H1 (cell line): ENCODE measurements around the gene MSI2. TPM values are rescaled to one million over a fixed set of nuclear protein-coding genes. Genes with fewer than 3 reads are reported as not detected.

Experiments
- CTCF ChIA-PET: fragments of 300-600 bp; sonication (Branson Sonifier 250); formaldehyde crosslinking; loops from one replicate; lab custom pipeline; 2021; ENCODE audit not compliant: partially characterized antibody; lab: Charles Lee
- POLR2A ChIA-PET: fragments of 300-600 bp; sonication (Branson Sonifier 250); formaldehyde crosslinking; loops from one replicate; lab custom pipeline; 2021; ENCODE audit warnings: inconsistent platforms; ENCODE audit not compliant: partially characterized antibody; lab: Charles Lee
- DNase-seq, 2 experiments: peaks; one replicate each; pipeline versions ENCODE4 v3.0.0 to v3.0.0-alpha.2; 2010 to 2022; ENCODE audit warnings: low spot score in 2 of 2, low read depth in 1 of 2, mixed read lengths in 1 of 2
- FAIRE-seq: peaks from 2 replicates; lab custom pipeline; 2011; peaks lifted over from hg19 to GRCh38; lab: Jason Lieb, UNC
- H2AFZ ChIP-seq: 2 replicates; pipeline ENCODE4 v1.8.1; 2012; ENCODE audit warnings: low read length, inconsistent platforms
- H2AK5ac ChIP-seq: 2 replicates; pipeline ENCODE4 v1.6.1; 2013; ENCODE audit warnings: low read depth, low read length
- H2BK120ac ChIP-seq: replicated peaks from 2 replicates; pipeline ENCODE3; 2013; ENCODE audit warnings: low read depth, low read length, inconsistent platforms
- H2BK12ac ChIP-seq: 2 replicates; pipeline ENCODE4 v1.6.1; 2013; ENCODE audit warnings: low read depth, low read length
- H2BK15ac ChIP-seq: 2 replicates; pipeline ENCODE4 v1.6.1; 2013; ENCODE audit warnings: low read length
- H2BK20ac ChIP-seq: 2 replicates; pipeline ENCODE4 v1.6.1; 2013; ENCODE audit warnings: low read length
- H2BK5ac ChIP-seq: 2 replicates; pipeline ENCODE4 v1.6.1; 2013; ENCODE audit warnings: low read depth, low read length
- H3K14ac ChIP-seq: 2 replicates; pipeline ENCODE4 v1.6.1; 2013; ENCODE audit warnings: inconsistent platforms; ENCODE audit not compliant: insufficient read length
- H3K18ac ChIP-seq: 2 replicates; pipeline ENCODE4 v1.6.1; 2013; ENCODE audit warnings: low read length; ENCODE audit errors: extremely low read depth
- H3K23ac ChIP-seq: 2 replicates; pipeline ENCODE4 v1.6.1; 2013; ENCODE audit warnings: inconsistent platforms; ENCODE audit not compliant: insufficient read length
- H3K23me2 ChIP-seq: 2 replicates; pipeline ENCODE4 v1.6.1; 2013; ENCODE audit warnings: low read depth, low read length
- H3K27ac ChIP-seq: 2 replicates; pipeline ENCODE4 v1.6.1; 2011; ENCODE audit warnings: low read depth, low read length, inconsistent platforms
- H3K27me3 ChIP-seq, 4 experiments: replicated peaks in 1 of 4; 1 replicate in 1 of 4; 2 replicates in 3 of 4; pipeline versions ENCODE4 v1.6.1 to v1.8.1; 2011 to 2013; ENCODE audit warnings: low read length in 3 of 4, mild to moderate bottlenecking in 3 of 4, inconsistent platforms in 2 of 4, mixed read lengths in 2 of 4, moderate library complexity in 1 of 4; ENCODE audit not compliant: control insufficient read depth in 3 of 4, insufficient read depth in 3 of 4; ENCODE audit errors: extremely low read depth in 1 of 4
- H3K36me3 ChIP-seq, 4 experiments: 2 replicates each; pipeline versions ENCODE4 v1.6.1 to v1.8.1; 2011 to 2013; ENCODE audit warnings: mild to moderate bottlenecking in 4 of 4, low read length in 3 of 4, moderate library complexity in 2 of 4, control low read depth in 1 of 4, inconsistent platforms in 1 of 4; ENCODE audit not compliant: insufficient read depth in 4 of 4, control insufficient read depth in 2 of 4
- H3K4ac ChIP-seq: replicated peaks from 2 replicates; pipeline ENCODE3; 2013; ENCODE audit warnings: low read length, low read depth, mixed read lengths, inconsistent platforms; ENCODE audit not compliant: insufficient read length
- H3K4me1 ChIP-seq, 4 experiments: replicated peaks in 1 of 4; 1 replicate in 1 of 4; 2 replicates in 3 of 4; pipeline versions ENCODE4 v1.6.1 to v1.8.1; 2011 to 2013; ENCODE audit warnings: low read length in 3 of 4, inconsistent platforms in 2 of 4, mixed read lengths in 1 of 4; ENCODE audit not compliant: insufficient read depth in 4 of 4, control insufficient read depth in 3 of 4
- H3K4me2 ChIP-seq, 2 experiments: 2 replicates each; pipeline versions ENCODE4 v1.6.1 to v1.8.1; 2011 to 2013; ENCODE audit warnings: low read depth in 2 of 2, low read length in 2 of 2, control low read depth in 1 of 2, inconsistent platforms in 1 of 2, mild to moderate bottlenecking in 1 of 2; ENCODE audit not compliant: insufficient read depth in 1 of 2
- H3K4me3 ChIP-seq, 4 experiments: fragments of 200-600, 300-600 bp in 1 of 4; sonication (generic), shearing (Covaris generic), sonication (Bioruptor Twin) in 1 of 4; 2 replicates each; pipeline versions ENCODE4 v1.5.1 to v1.8.1; 2011 to 2016; ENCODE audit warnings: low read length in 4 of 4, low read depth in 3 of 4, control low read depth in 2 of 4, inconsistent platforms in 2 of 4, mild to moderate bottlenecking in 2 of 4, mixed read lengths in 1 of 4, moderate library complexity in 1 of 4; ENCODE audit not compliant: insufficient read depth in 2 of 4; ENCODE audit errors: extremely low read depth in 1 of 4
- H3K56ac ChIP-seq: replicated peaks from 2 replicates; pipeline ENCODE3; 2013; ENCODE audit warnings: low read depth, mild to moderate bottlenecking, mixed read lengths, low read length, inconsistent platforms; ENCODE audit not compliant: insufficient read length
- H3K79me1 ChIP-seq: 2 replicates; pipeline ENCODE4 v1.6.1; 2013; ENCODE audit warnings: low read depth, low read length, control low read depth
- H3K79me2 ChIP-seq, 2 experiments: 2 replicates each; pipeline versions ENCODE4 v1.6.1 to v1.8.1; 2012 to 2013; ENCODE audit warnings: low read length in 2 of 2, mild to moderate bottlenecking in 2 of 2, inconsistent platforms in 1 of 2; ENCODE audit not compliant: insufficient read depth in 2 of 2, control insufficient read depth in 1 of 2
- H3K9ac ChIP-seq, 4 experiments: replicated peaks in 1 of 4; 1 replicate in 1 of 4; 2 replicates in 3 of 4; pipeline versions ENCODE4 v1.6.1 to v1.8.1; 2011 to 2013; ENCODE audit warnings: low read depth in 3 of 4, low read length in 3 of 4, control low read depth in 2 of 4, mild to moderate bottlenecking in 2 of 4, moderate library complexity in 2 of 4, inconsistent platforms in 1 of 4; ENCODE audit errors: extremely low read depth in 1 of 4
- H3K9me3 ChIP-seq, 2 experiments: 2 replicates each; pipeline versions ENCODE4 v1.6.1 to v1.8.1; 2012 to 2013; ENCODE audit warnings: mild to moderate bottlenecking in 2 of 2, moderate library complexity in 2 of 2, control low read depth in 1 of 2, inconsistent platforms in 1 of 2, low read depth in 1 of 2, low read length in 1 of 2, mixed read lengths in 1 of 2; ENCODE audit not compliant: insufficient read depth in 2 of 2
- H4K20me1 ChIP-seq, 2 experiments: replicated peaks in 1 of 2; 2 replicates each; pipeline versions ENCODE3 to v1.8.1; 2011 to 2013; ENCODE audit warnings: inconsistent platforms in 2 of 2, low read length in 2 of 2, mild to moderate bottlenecking in 1 of 2; ENCODE audit not compliant: insufficient read depth in 2 of 2, control insufficient read depth in 1 of 2
- H4K5ac ChIP-seq: 2 replicates; pipeline ENCODE4 v1.6.1; 2013; ENCODE audit warnings: low read length, low read depth, mixed read lengths, inconsistent platforms; ENCODE audit not compliant: insufficient read length
- H4K8ac ChIP-seq: 2 replicates; pipeline ENCODE4 v1.8.0; 2013; ENCODE audit warnings: mild to moderate bottlenecking, moderate library complexity, low read length, inconsistent platforms; ENCODE audit not compliant: insufficient read depth; ENCODE audit errors: extremely low read depth
- H4K91ac ChIP-seq: replicated peaks from 2 replicates; pipeline ENCODE3; 2013; ENCODE audit warnings: low read length, mixed read lengths, inconsistent platforms; ENCODE audit not compliant: insufficient read length
- ASH2L ChIP-seq: fragments of 200-600, 300-600 bp; sonication (generic); IDR thresholded peaks from one replicate; pipeline ENCODE4 v1.7.1; 2017; ENCODE audit warnings: low read length
- ATF2 ChIP-seq: IDR thresholded peaks from 2 replicates; pipeline ENCODE4 v1.6.1; 2012; ENCODE audit warnings: low read length, inconsistent platforms
- BACH1 ChIP-seq: IDR thresholded peaks from 2 replicates; pipeline ENCODE4 v1.6.1; 2012; ENCODE audit warnings: low read length, improper control_type of control experiment
- E2F6 ChIP-seq: IDR thresholded peaks from 2 replicates; pipeline ENCODE4 v1.6.1; 2012; ENCODE audit warnings: inconsistent platforms
- HDAC6 ChIP-seq: IDR thresholded peaks from one replicate; pipeline ENCODE4 v1.7.1; 2012; ENCODE audit warnings: low read depth, mild to moderate bottlenecking, inconsistent platforms, low read length, moderate library complexity
- JUN ChIP-seq: IDR thresholded peaks from 2 replicates; pipeline ENCODE4 v1.6.1; 2011; ENCODE audit warnings: low read depth, mild to moderate bottlenecking, improper control_type of control experiment, low read length
- KDM5A ChIP-seq: fragments of 200-600 bp; IDR thresholded peaks from 2 replicates; pipeline ENCODE4 v1.7.1; 2012; ENCODE audit warnings: mild to moderate bottlenecking, low read length, inconsistent platforms, mixed read lengths
- MAFK ChIP-seq: IDR thresholded peaks from 2 replicates; pipeline ENCODE4 v1.6.1; 2012; ENCODE audit warnings: low read depth, mild to moderate bottlenecking, improper control_type of control experiment, low read length
- MAX ChIP-seq: IDR thresholded peaks from 2 replicates; pipeline ENCODE4 v1.6.1; 2012; ENCODE audit warnings: inconsistent platforms
- POLR2AphosphoS5 ChIP-seq: IDR thresholded peaks from 2 replicates; pipeline ENCODE4 v1.6.1; 2011; ENCODE audit warnings: low read depth, low read length
- SIN3A ChIP-seq, 2 experiments: IDR thresholded peaks in 1 of 2; conservative IDR thresholded peaks in 1 of 2; 2 replicates each; pipeline ENCODE4 v1.6.1; 2011 to 2012; ENCODE audit warnings: low read length in 2 of 2, improper control_type of control experiment in 1 of 2, low read depth in 1 of 2, mild to moderate bottlenecking in 1 of 2
- SIRT6 ChIP-seq: IDR thresholded peaks from one replicate; pipeline ENCODE4 v1.7.1; 2012; ENCODE audit warnings: low read length, inconsistent platforms
- TBP ChIP-seq: IDR thresholded peaks from 2 replicates; pipeline ENCODE4 v1.6.1; 2011; ENCODE audit warnings: low read depth, low read length, improper control_type of control experiment
- whole genome bisulfite sequencing, 2 experiments: shearing (Covaris generic) in 1 of 2; methylation state at CpG; one replicate each; pipeline versions ENCODE4 v1.1.6 to v1.1.7; 2013 to 2015; ENCODE audit warnings: low lambda C conversion rate in 2 of 2, mixed read lengths in 2 of 2, inconsistent platforms in 1 of 2, low coverage in 1 of 2, missing lambda C conversion rate in 1 of 2; ENCODE audit not compliant: insufficient replicate concordance in 2 of 2, insufficient coverage in 1 of 2, insufficient read length in 1 of 2; ENCODE audit errors: extremely low coverage in 1 of 2, missing lambda C conversion rate in 1 of 2; 5-methylcytosine and 5-hydroxymethylcytosine counted together
- polyA plus RNA-seq, 7 experiments: library from polyadenylated mRNA; depleted of rRNA in 3 of 7; stranded (reverse) in 5 of 7; unstranded in 2 of 7; fragments of >200 nt in 5 of 7; fragments of 200-250 nt in 2 of 7; gene quantifications; 1 replicate in 5 of 7; 2 replicates in 1 of 7; 4 replicates in 1 of 7; pipeline versions ENCODE4 v1.2.1 to v1.2.3, GENCODE V29; 2011 to 2013; ENCODE audit warnings: missing spikeins in 2 of 7, mixed read lengths in 2 of 7
- total RNA-seq: library from RNA; stranded (reverse); fragmentation: NEBNext Ultra II Directional; extraction: Animal tissue kit (Norgen Biotek cat#: 25700); gene quantifications from 2 replicates; pipeline ENCODE4 v1.2.1, GENCODE V29; 2021

MSI2 gene
- total and polyA plus RNA-seq, 2 of the 8 experiments (the other 6 are each of a cell fraction or from before 2014, with no cell fraction given), result 36.7 to 80.6 TPM

GRCh38 chr17:57496382-57496781 is 240.1 kb downstream of the MSI2 start:
- no peak for FAIRE-seq
- TF ChIP-seq SIRT6 (no peak), TBP (no peak), JUN (no peak), MAX (no peak), KDM5A (no peak), HDAC6 (no peak), POLR2AphosphoS5 (no peak), SIN3A (conservative IDR thresholded peaks at IDR 0.05 in 1 of 2, IDR thresholded peaks at IDR 0.05 in 1 of 2; ENCODE audit: low read depth in 1 of 2, low read length in 2 of 2) (no peak), MAFK (no peak), BACH1 (no peak), ATF2 (no peak), E2F6 (no peak), ASH2L (no peak)

More at GRCh38 chr17:57496382-57496781, 240.1 kb downstream of the MSI2 start:
- DNase-seq, result no peak
- H2AFZ ChIP-seq, result no peak overlapping the region
- H2BK20ac ChIP-seq, result no peak overlapping the region
- H3K79me1 ChIP-seq, result peaks cover 5% of the 10 kb centered on the region
- no peak overlapping the region for H3K23ac ChIP-seq
- H2BK5ac ChIP-seq, result no peak overlapping the region
- H3K18ac ChIP-seq, result no peak overlapping the region
- H3K4me1 ChIP-seq, result no peaks in the 10 kb centered on the region; a peak in 1 of 7 replicates
- no peak overlapping the region for H3K4ac ChIP-seq
- no peak overlapping the region for H2BK12ac ChIP-seq
- POLR2A ChIA-PET, result no interaction called here
- H3K9ac ChIP-seq, result no peak overlapping the region
- peaks cover 0 to 11% of the 10 kb centered on the region in 2 experiments; a peak in 1 of 4 replicates for H3K79me2 ChIP-seq
- no peak overlapping the region for H3K4me2 ChIP-seq
- H3K27me3 ChIP-seq, result no peaks in the 10 kb centered on the region
- H3K56ac ChIP-seq, result no peak overlapping the region
- no peak overlapping the region for H4K5ac ChIP-seq
- no peak overlapping the region for H2BK120ac ChIP-seq
- H2AK5ac ChIP-seq, result no peak overlapping the region
- no peaks in the 10 kb centered on the region for H3K36me3 ChIP-seq
- H3K4me3 ChIP-seq, result no peak overlapping the region
- 91% methylated on average over 11 of the region's 11 CpGs; no CpG with 5 or more reads in 1 of the 2 experiments for WGBS, 2 experiments
- peaks cover 0 to 2% of the 10 kb centered on the region in 2 experiments for H4K20me1 ChIP-seq
- no peak overlapping the region for H2BK15ac ChIP-seq
- CTCF ChIA-PET, result interaction anchor here (0.9 to 1.4 kb wide), 2 partner anchors 50 to 176 kb away, joined by 3 read pairs; no protein-coding TSS in a partner anchor
- peak overlapping the region; percentile 23 for H4K91ac ChIP-seq
- no peak overlapping the region for H3K14ac ChIP-seq
- no peak overlapping the region for H3K27ac ChIP-seq
- no peaks in the 10 kb centered on the region for H3K23me2 ChIP-seq
- no peaks in the 10 kb centered on the region for H3K9me3 ChIP-seq
- no peak overlapping the region for H4K8ac ChIP-seq
